Measurements from ENCODE around the gene TAF11L3. TPM values are rescaled to one million over a fixed set of nuclear protein-coding genes. Genes with fewer than 3 reads are reported as not detected.
"Not testable (repeated sequence)": the region's sequence is repeated elsewhere in the genome, so short reads cannot be mapped to it uniquely, and the experiment has no call there.

The TAF11L3 gene
- not detected in 2 replicates for total RNA-seq

GRCh38 chr5:17518067-17518466, at the start of gene TAF11L3:
Gene TAF11L3, plus strand, starts transcription at chr5:17518367.
- intact Hi-C loops (cut with micrococcal nuclease) = not testable (repeated sequence)

- intact Hi-C loops (cut with micrococcal nuclease) = no loop called here
These were observed 48.1 kb upstream of the TAF11L3 start for GRCh38 chr5:17470064-17470463.

- intact Hi-C loops (cut with micrococcal nuclease) = not testable (repeated sequence)
These were observed 43.1 kb upstream of the TAF11L3 start for GRCh38 chr5:17475064-17475463.

GRCh38 chr5:17477043-17477442, 41.1 kb upstream of the TAF11L3 start:
- intact Hi-C loops (cut with micrococcal nuclease) = no loop called here

GRCh38 chr5:17477573-17478265, 40.4 kb upstream of the TAF11L3 start:
- intact Hi-C loops (cut with micrococcal nuclease) = no loop called here

- intact Hi-C loops (cut with micrococcal nuclease) = no loop called here
These were observed 36.8 kb upstream of the TAF11L3 start for GRCh38 chr5:17481378-17481777.

GRCh38 chr5:17482790-17483189, 35.4 kb upstream of the TAF11L3 start:
- intact Hi-C loops (cut with micrococcal nuclease) = no loop called here

GRCh38 chr5:17486464-17487173, 31.5 kb upstream of the TAF11L3 start:
- intact Hi-C loops (cut with micrococcal nuclease) = not testable (repeated sequence)

- intact Hi-C loops (cut with micrococcal nuclease) = no loop called here
These were observed 31.0 kb upstream of the TAF11L3 start for GRCh38 chr5:17487174-17487512.

GRCh38 chr5:17491257-17491656, 26.9 kb upstream of the TAF11L3 start:
- intact Hi-C loops (cut with micrococcal nuclease) = not testable (repeated sequence)

- intact Hi-C loops (cut with micrococcal nuclease) = no loop called here
These were observed 25.4 kb upstream of the TAF11L3 start for GRCh38 chr5:17492770-17493169.

- intact Hi-C loops (cut with micrococcal nuclease) = no loop called here
These were observed 20.7 kb upstream of the TAF11L3 start for GRCh38 chr5:17497446-17497845.

GRCh38 chr5:17497931-17498330, 20.2 kb upstream of the TAF11L3 start, which contains the start of gene TAF11L2:
Gene TAF11L2, plus strand, starts transcription at chr5:17498231.
- intact Hi-C loops (cut with micrococcal nuclease) = not testable (repeated sequence)

- intact Hi-C loops (cut with micrococcal nuclease) = no loop called here
These were observed 6.3 kb upstream of the TAF11L3 start for GRCh38 chr5:17511775-17512325.

GRCh38 chr5:17517526-17517925, 641 bp upstream of the TAF11L3 start:
- intact Hi-C loops (cut with micrococcal nuclease) = not testable (repeated sequence)

GRCh38 chr5:17519508-17519907, 1.3 kb downstream of the TAF11L3 start:
- intact Hi-C loops (cut with micrococcal nuclease) = not testable (repeated sequence)

GRCh38 chr5:17521501-17521900, 3.3 kb downstream of the TAF11L3 start, which contains the start of gene TAF11L4:
Gene TAF11L4, plus strand, starts transcription at chr5:17521801.
- intact Hi-C loops (cut with micrococcal nuclease) = not testable (repeated sequence)

- intact Hi-C loops (cut with micrococcal nuclease) = not testable (repeated sequence)
These were observed 6.8 kb downstream of the TAF11L3 start, which contains the start of gene TAF11L5 for GRCh38 chr5:17524935-17525334. Gene TAF11L5, plus strand, starts transcription at chr5:17525235.

GRCh38 chr5:17526504-17526903, 8.3 kb downstream of the TAF11L3 start:
- intact Hi-C loops (cut with micrococcal nuclease) = not testable (repeated sequence)

- intact Hi-C loops (cut with micrococcal nuclease) = not testable (repeated sequence)
These were observed 10.2 kb downstream of the TAF11L3 start, which contains the start of gene TAF11L6 for GRCh38 chr5:17528369-17528768. Gene TAF11L6, plus strand, starts transcription at chr5:17528669.

All from T-helper 2 cell treated with Interferon-gamma antibody and Interleukin-4, amounts not matched to agents 100 ng/mL and 5 ng/mL, for 36 hours (primary cell).